Transverse colon (tissue), 4 donors: ENCODE measurements around the gene INAFM2.

Experiments used
- EP300 ChIP-seq: sonication (generic); formaldehyde crosslinking; IDR thresholded peaks from one replicate; pipeline ENCODE4 v1.6.1; 2017; ENCODE audit warnings: antibody characterized with exemption, low read depth
- POLR2A ChIP-seq: fragments of 450-650 bp; IDR thresholded peaks from one replicate; pipeline ENCODE4 v1.6.1; 2016; ENCODE audit warnings: antibody characterized with exemption, mild to moderate bottlenecking, moderate library complexity
- POLR2AphosphoS5 ChIP-seq, 3 donors: sonication (generic); formaldehyde crosslinking; IDR thresholded peaks; one replicate each; pipeline ENCODE4 v1.6.1; 2016; ENCODE audit warnings: antibody characterized with exemption in 3 of 3
- TF ChIP-seq, protein P1 (sequence below), 5 experiments: fragments of 200-600 bp in 3 of 5; fragments of 450-650 bp in 2 of 5; sonication (generic) in 3 of 5; IDR thresholded peaks; 1 replicate in 2 of 5; 2 replicates in 3 of 5; pipeline ENCODE4 v1.5.1; 2016 to 2017; ENCODE audit warnings: antibody characterized with exemption in 5 of 5, inconsistent platforms in 3 of 5, mild to moderate bottlenecking in 2 of 5, moderate library complexity in 1 of 5

DNA sequence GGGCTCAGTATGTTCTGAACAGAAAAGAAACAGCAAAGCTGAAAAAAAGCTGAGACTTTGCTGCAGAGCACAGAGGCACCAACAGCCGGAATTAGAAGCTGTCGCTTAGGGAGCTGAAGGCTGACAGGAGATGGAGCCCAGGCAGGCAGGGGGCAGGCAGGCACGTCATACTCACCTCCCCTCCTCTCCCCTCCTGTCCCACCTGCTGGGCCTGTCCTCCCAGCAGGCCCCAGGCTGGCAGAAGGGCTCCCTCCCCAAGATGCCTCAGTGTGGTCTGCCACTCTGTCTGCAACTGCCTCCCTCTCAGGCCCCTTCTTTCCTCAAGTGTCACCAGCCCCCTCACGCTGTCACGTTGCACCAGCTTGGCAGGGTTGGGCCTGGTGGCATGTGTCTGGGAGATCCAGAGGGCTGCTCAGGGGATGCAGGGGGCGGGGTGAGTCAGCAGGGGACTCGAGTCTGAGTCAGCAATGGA, 37.4 kb upstream of the INAFM2 start:
- no peak for TF ChIP-seq POLR2AphosphoS5 (IDR thresholded peaks at IDR 0.05)
- no peak for TF ChIP-seq EP300
- TF ChIP-seq, protein P1, sequence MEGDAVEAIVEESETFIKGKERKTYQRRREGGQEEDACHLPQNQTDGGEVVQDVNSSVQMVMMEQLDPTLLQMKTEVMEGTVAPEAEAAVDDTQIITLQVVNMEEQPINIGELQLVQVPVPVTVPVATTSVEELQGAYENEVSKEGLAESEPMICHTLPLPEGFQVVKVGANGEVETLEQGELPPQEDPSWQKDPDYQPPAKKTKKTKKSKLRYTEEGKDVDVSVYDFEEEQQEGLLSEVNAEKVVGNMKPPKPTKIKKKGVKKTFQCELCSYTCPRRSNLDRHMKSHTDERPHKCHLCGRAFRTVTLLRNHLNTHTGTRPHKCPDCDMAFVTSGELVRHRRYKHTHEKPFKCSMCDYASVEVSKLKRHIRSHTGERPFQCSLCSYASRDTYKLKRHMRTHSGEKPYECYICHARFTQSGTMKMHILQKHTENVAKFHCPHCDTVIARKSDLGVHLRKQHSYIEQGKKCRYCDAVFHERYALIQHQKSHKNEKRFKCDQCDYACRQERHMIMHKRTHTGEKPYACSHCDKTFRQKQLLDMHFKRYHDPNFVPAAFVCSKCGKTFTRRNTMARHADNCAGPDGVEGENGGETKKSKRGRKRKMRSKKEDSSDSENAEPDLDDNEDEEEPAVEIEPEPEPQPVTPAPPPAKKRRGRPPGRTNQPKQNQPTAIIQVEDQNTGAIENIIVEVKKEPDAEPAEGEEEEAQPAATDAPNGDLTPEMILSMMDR (IDR thresholded peaks at IDR 0.05): no peak
- TF ChIP-seq POLR2A: no peak
